Hepatocyte (in vitro differentiated cells): Measurements from ENCODE around the gene PCLO.

Experiments used
- EZH2 ChIP-seq: fragments of 200-600 bp; sonication (generic); IDR thresholded peaks from 2 replicates; pipeline ENCODE4 v1.6.1; 2016; ENCODE audit warnings: antibody characterized with exemption, mild to moderate bottlenecking, borderline replicate concordance
- TF ChIP-seq, protein P1 (sequence below): fragments of 200-600 bp; sonication (generic); IDR thresholded peaks from 2 replicates; pipeline ENCODE4 v1.5.1; 2016; ENCODE audit warnings: antibody characterized with exemption, mild to moderate bottlenecking; ENCODE audit not compliant: poor library complexity

- TF ChIP-seq, protein P1, sequence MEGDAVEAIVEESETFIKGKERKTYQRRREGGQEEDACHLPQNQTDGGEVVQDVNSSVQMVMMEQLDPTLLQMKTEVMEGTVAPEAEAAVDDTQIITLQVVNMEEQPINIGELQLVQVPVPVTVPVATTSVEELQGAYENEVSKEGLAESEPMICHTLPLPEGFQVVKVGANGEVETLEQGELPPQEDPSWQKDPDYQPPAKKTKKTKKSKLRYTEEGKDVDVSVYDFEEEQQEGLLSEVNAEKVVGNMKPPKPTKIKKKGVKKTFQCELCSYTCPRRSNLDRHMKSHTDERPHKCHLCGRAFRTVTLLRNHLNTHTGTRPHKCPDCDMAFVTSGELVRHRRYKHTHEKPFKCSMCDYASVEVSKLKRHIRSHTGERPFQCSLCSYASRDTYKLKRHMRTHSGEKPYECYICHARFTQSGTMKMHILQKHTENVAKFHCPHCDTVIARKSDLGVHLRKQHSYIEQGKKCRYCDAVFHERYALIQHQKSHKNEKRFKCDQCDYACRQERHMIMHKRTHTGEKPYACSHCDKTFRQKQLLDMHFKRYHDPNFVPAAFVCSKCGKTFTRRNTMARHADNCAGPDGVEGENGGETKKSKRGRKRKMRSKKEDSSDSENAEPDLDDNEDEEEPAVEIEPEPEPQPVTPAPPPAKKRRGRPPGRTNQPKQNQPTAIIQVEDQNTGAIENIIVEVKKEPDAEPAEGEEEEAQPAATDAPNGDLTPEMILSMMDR: no peak
- no peak for TF ChIP-seq EZH2
Measured at GRCh38 chr7:82704121-82704520, 458.6 kb downstream of the PCLO start.
